ENCODE data around the gene FRMD4A. TPM values are rescaled to one million over a fixed set of nuclear protein-coding genes. Genes with fewer than 3 reads are reported as not detected.

The FRMD4A gene
- total RNA-seq, 1 experiment from 2014 or later: 7.1 TPM

DNA sequence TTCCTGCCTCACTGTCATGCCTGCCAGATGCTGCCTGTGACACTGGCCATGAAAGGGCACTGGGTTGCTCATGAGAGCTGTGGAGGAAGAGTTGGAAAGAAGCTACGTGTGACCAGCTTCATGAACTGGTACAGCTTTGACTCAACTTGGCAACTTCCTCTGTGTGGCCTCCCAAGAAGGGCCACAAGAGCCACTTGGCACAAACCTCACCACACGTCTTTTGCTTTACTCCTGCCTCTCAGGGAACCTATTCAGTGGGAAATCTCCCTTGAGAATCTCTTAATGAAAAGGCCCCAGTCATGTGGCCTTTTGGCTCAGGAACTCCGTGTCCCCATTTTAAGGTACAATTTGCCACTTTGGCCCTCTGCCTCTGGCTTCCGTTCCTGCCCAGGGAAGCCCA lies 54.5 kb downstream of the FRMD4A start:
- H2AFZ ChIP-seq (ENCODE audit: low read length): no peak overlapping the region
- ChIA-PET POLR2A (ENCODE audit: unreplicated experiment) (no interaction called here), CTCF (no interaction called here)
- no peaks in the 10 kb centered on the region for H3K9me3 ChIP-seq (ENCODE audit: low read length)
- no peaks in the 10 kb centered on the region for H4K20me1 ChIP-seq (ENCODE audit: low read length)
- no TSS peak for BruUV-seq (replicated peaks)
- H3K27ac ChIP-seq (ENCODE audit: low read length): no peak overlapping the region
- H3K27me3 ChIP-seq (ENCODE audit: low read length): peaks cover 3% of the 10 kb centered on the region; the same call in 1 of the 2 replicates
- DNase-seq: no peak
- no peaks in the 10 kb centered on the region for H3K79me2 ChIP-seq (ENCODE audit: low read length)
- H3K9ac ChIP-seq (ENCODE audit: low read length): no peak overlapping the region
- TF ChIP-seq, protein P1, sequence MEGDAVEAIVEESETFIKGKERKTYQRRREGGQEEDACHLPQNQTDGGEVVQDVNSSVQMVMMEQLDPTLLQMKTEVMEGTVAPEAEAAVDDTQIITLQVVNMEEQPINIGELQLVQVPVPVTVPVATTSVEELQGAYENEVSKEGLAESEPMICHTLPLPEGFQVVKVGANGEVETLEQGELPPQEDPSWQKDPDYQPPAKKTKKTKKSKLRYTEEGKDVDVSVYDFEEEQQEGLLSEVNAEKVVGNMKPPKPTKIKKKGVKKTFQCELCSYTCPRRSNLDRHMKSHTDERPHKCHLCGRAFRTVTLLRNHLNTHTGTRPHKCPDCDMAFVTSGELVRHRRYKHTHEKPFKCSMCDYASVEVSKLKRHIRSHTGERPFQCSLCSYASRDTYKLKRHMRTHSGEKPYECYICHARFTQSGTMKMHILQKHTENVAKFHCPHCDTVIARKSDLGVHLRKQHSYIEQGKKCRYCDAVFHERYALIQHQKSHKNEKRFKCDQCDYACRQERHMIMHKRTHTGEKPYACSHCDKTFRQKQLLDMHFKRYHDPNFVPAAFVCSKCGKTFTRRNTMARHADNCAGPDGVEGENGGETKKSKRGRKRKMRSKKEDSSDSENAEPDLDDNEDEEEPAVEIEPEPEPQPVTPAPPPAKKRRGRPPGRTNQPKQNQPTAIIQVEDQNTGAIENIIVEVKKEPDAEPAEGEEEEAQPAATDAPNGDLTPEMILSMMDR (conservative IDR thresholded peaks at IDR 0.05; ENCODE audit: low read depth, low read length): no peak
- no peak for TF ChIP-seq EZH2 (IDR thresholded peaks at IDR 0.05; ENCODE audit: low read length, unreplicated experiment)
- no peak for TF ChIP-seq EZH2phosphoT487 (IDR thresholded peaks at IDR 0.05; ENCODE audit: borderline replicate concordance, low read length)
- intact Hi-C loops (cut with micrococcal nuclease): no loop called here
- no peaks in the 10 kb centered on the region for H3K9me2 ChIP-seq (replicated peaks; ENCODE audit: low read length)
- no peak for ATAC-seq
- H3K4me2 ChIP-seq (ENCODE audit: low read length): no peak overlapping the region
- H3K36me3 ChIP-seq (ENCODE audit: low read depth, low read length): no peaks in the 10 kb centered on the region
- H3K4me3 ChIP-seq (ENCODE audit: low read length): no peak overlapping the region
- H3K4me1 ChIP-seq (ENCODE audit: insufficient read depth, low read length): no peaks in the 10 kb centered on the region
- H3F3A ChIP-seq (ENCODE audit: low read length, unreplicated experiment): no peaks in the 10 kb centered on the region

- CTCF ChIA-PET: no interaction called here
- Histone ChIP-seq H3K27ac (ENCODE audit: low read length) (no peak overlapping the region), H3K36me3 (ENCODE audit: low read depth, low read length) (no peaks in the 10 kb centered on the region), H3K27me3 (ENCODE audit: low read length) (no peaks in the 10 kb centered on the region; the same call in 1 of the 2 replicates), H3K4me1 (ENCODE audit: insufficient read depth, low read length) (no peaks in the 10 kb centered on the region), H3K9me2 (replicated peaks; ENCODE audit: low read length) (no peaks in the 10 kb centered on the region), H4K20me1 (ENCODE audit: low read length) (no peaks in the 10 kb centered on the region), H2AFZ (ENCODE audit: low read length) (no peak overlapping the region), H3K79me2 (ENCODE audit: low read length) (no peaks in the 10 kb centered on the region), H3K4me2 (ENCODE audit: low read length) (no peak overlapping the region), H3F3A (ENCODE audit: low read length, unreplicated experiment) (no peaks in the 10 kb centered on the region), H3K9me3 (ENCODE audit: low read length) (no peaks in the 10 kb centered on the region), H3K9ac (ENCODE audit: low read length) (no peak overlapping the region), H3K4me3 (ENCODE audit: low read length) (no peak overlapping the region)
- POLR2A ChIA-PET (ENCODE audit: unreplicated experiment): no interaction called here
- no TSS peak for BruUV-seq (replicated peaks)
- no peak for TF ChIP-seq EZH2 (IDR thresholded peaks at IDR 0.05; ENCODE audit: low read length, unreplicated experiment)
- no peak for TF ChIP-seq EZH2phosphoT487 (IDR thresholded peaks at IDR 0.05; ENCODE audit: borderline replicate concordance, low read length)
- TF ChIP-seq, protein P1 (conservative IDR thresholded peaks at IDR 0.05; ENCODE audit: low read depth, low read length): no peak
- DNase-seq (no peak), ATAC-seq (no peak)
- intact Hi-C loops (cut with micrococcal nuclease): no loop called here
Observed at GRCh38 chr10:14271621-14272020, 59.1 kb downstream of the FRMD4A start.

DNA sequence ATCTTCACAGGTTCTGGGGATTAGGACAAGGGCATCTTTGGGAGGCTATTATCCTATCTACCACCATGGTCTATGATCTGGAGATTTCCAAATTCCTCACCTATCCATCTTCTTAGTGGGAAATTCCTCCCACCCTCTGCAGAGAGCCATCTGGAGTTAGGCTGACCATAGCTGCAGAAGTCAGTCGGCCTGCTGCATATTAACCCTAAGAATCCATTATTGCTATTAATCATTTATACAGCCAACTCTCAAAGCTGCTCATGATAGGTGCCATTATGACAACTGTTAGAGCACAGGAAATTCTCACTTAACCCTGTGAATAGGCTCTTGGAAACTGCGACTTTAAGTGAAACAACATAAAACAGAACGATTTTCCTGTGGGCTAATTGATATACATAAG lies 60.4 kb downstream of the FRMD4A start:
- H3K4me1 ChIP-seq (ENCODE audit: insufficient read depth, low read length): no peaks in the 10 kb centered on the region
- CTCF ChIA-PET: no interaction called here
- H3K9me3 ChIP-seq (ENCODE audit: low read length): no peaks in the 10 kb centered on the region

More for the DNA sequence above, 60.4 kb downstream of the FRMD4A start:
- Histone ChIP-seq H3K9me2 (replicated peaks; ENCODE audit: low read length) (no peaks in the 10 kb centered on the region), H2AFZ (ENCODE audit: low read length) (no peak overlapping the region), H3K27ac (ENCODE audit: low read length) (no peak overlapping the region), H3K4me3 (ENCODE audit: low read length) (no peak overlapping the region), H3K36me3 (ENCODE audit: low read depth, low read length) (no peaks in the 10 kb centered on the region), H3K79me2 (ENCODE audit: low read length) (no peaks in the 10 kb centered on the region), H3K4me2 (ENCODE audit: low read length) (no peak overlapping the region), H4K20me1 (ENCODE audit: low read length) (no peaks in the 10 kb centered on the region), H3F3A (ENCODE audit: low read length, unreplicated experiment) (no peaks in the 10 kb centered on the region), H3K9ac (ENCODE audit: low read length) (no peak overlapping the region), H3K27me3 (ENCODE audit: low read length) (no peaks in the 10 kb centered on the region; the same call in 1 of the 2 replicates)
- BruUV-seq (replicated peaks): no TSS peak
- no peak for DNase-seq
- no peak for TF ChIP-seq EZH2phosphoT487 (IDR thresholded peaks at IDR 0.05; ENCODE audit: borderline replicate concordance, low read length)
- TF ChIP-seq, protein P1 (conservative IDR thresholded peaks at IDR 0.05; ENCODE audit: low read depth, low read length): no peak
- TF ChIP-seq EZH2 (IDR thresholded peaks at IDR 0.05; ENCODE audit: low read length, unreplicated experiment): no peak
- POLR2A ChIA-PET (ENCODE audit: unreplicated experiment): no interaction called here
- intact Hi-C loops (cut with micrococcal nuclease): no loop called here
- ATAC-seq: no peak
